Heart left ventricle (tissue), 16 donors: Measurements from ENCODE around the gene FGFRL1. TPM values are rescaled to one million over a fixed set of nuclear protein-coding genes. Genes with fewer than 3 reads are reported as not detected.

Experiments
- ATAC-seq, 4 donors: fragments of 200-7000 bp; cut with Tn5 transposase; one replicate each; pipeline ENCODE4 v1.9.1; 2020 to 2022; ENCODE audit warnings: moderate library complexity in 4 of 4, mild to moderate bottlenecking in 3 of 4, moderate number of reproducible peaks in 1 of 4
- DNase-seq, 5 donors: peaks; one replicate each; pipeline ENCODE4 v3.0.0-alpha.2; 2020
- H3K27ac ChIP-seq, 12 donors: fragments of 200-600 bp; sonication (generic) in 4 of 12; one replicate each; pipeline versions ENCODE4 v1.5.0 to v1.8.0; 2016 to 2022; ENCODE audit warnings: mild to moderate bottlenecking in 2 of 12
- H3K27me3 ChIP-seq, 9 donors: fragments of 200-600 bp; sonication (generic) in 2 of 9; one replicate each; pipeline versions ENCODE4 v1.5.1 to v1.8.0; 2016 to 2022; ENCODE audit warnings: mild to moderate bottlenecking in 3 of 9
- H3K36me3 ChIP-seq, 9 donors: fragments of 200-600 bp; sonication (generic) in 2 of 9; one replicate each; pipeline versions ENCODE4 v1.5.0 to v1.8.0; 2018 to 2022; ENCODE audit warnings: mild to moderate bottlenecking in 2 of 9
- H3K4me1 ChIP-seq, 12 donors: fragments of 200-600 bp; sonication (generic) in 4 of 12; one replicate each; pipeline versions ENCODE4 v1.5.0 to v1.8.0; 2016 to 2022; ENCODE audit warnings: mild to moderate bottlenecking in 3 of 12
- H3K4me3 ChIP-seq, 12 donors: fragments of 200-600 bp; sonication (generic) in 4 of 12; one replicate each; pipeline versions ENCODE4 v1.5.0 to v1.8.0; 2017 to 2022; ENCODE audit warnings: mild to moderate bottlenecking in 9 of 12, moderate library complexity in 4 of 12
- H3K9me3 ChIP-seq, 12 donors: fragments of 200-600 bp; sonication (generic) in 4 of 12; one replicate each; pipeline versions ENCODE4 v1.5.0 to v1.8.0; 2016 to 2022; ENCODE audit warnings: mild to moderate bottlenecking in 1 of 12
- POLR2A ChIP-seq, 2 donors: fragments of 450-650 bp; IDR thresholded peaks; one replicate each; pipeline ENCODE4 v1.6.1; 2017; ENCODE audit warnings: antibody characterized with exemption in 2 of 2, mild to moderate bottlenecking in 2 of 2, moderate library complexity in 2 of 2
- WGBS, 4 donors: extraction: QIAGEN DNeasy Blood & Tissue Kit in 2 of 4; methylation state at CpG; one replicate each; pipeline versions ENCODE4 v1.1.5 to v1.1.7; 2013 to 2018; 5-methylcytosine and 5-hydroxymethylcytosine counted together
- intact Hi-C, 10 donors: fragments of 100-400 bp; cut with DNase I; formaldehyde crosslinking; loops; one replicate each; pipeline versions ENCODE4 v1.11.1 to v1.14.2; 2022
- polyA plus RNA-seq, 2 donors: library from polyadenylated mRNA; stranded (reverse); fragments of 200-250 nt; gene quantifications; one replicate each; pipeline ENCODE4 v1.2.3, GENCODE V29; 2013
- total RNA-seq, 9 donors: library from RNA; depleted of rRNA in 2 of 9; stranded (reverse); fragments of >200 nt in 2 of 9; fragmentation: NEBNext Ultra II Directional in 3 of 9; extraction: Animal tissue kit (Norgen Biotek cat#: 25700) in 3 of 9; gene quantifications; one replicate each; pipeline versions ENCODE4 v1.1.0 to v1.2.4, GENCODE V29; 2016 to 2023
- TF ChIP-seq, protein P1 (sequence below), 12 donors: fragments of 200-600 bp; sonication (generic) in 4 of 12; IDR thresholded peaks; one replicate each; pipeline versions ENCODE4 v1.5.0 to v1.8.0; 2018 to 2022; ENCODE audit warnings: antibody characterized with exemption in 12 of 12, mild to moderate bottlenecking in 5 of 12
- donor health status: ischemic (EF 13 %, LVEDD 7.1; RV severe dilation, severe dysfunction).
- donor health status: healthy with polysubstance abuse.
- donor health status: DM: no; HTN: yes; CAD: no.
- donor health status: DM: no; HTN: no; CAD: no.
- donor health status: ischemic (EF 25% LVEDD 6.9; RV normal size, moderate dysfunction).
- donor health status: ischemic (EF 25% LVEDD 5.7; RV mildly dilated, moderate dysfunction).
- donor health status: healthy.
- donor health status: DM: yes; HTN: yes; CAD: no.
- donor health status: ischemic (EF 35%, LVEDD 5.7; RV mildly dilated, moderate dysfunction).
- donor health status: nonischemic (EF 11% LVEDD 7.7; RV severe dilation, severe dysfunction).
- donor health status: DM: yes; HTN: yes; CAD: no.
- donor health status: PGD.
- donor health status: ischemic (EF 29% LVEDD 5.4; RV normal size, mild dysfunction).
- donor health status: nonischemic (EF 23%, LVEDD 6.1; RV moderate dilation, normal function).

The FGFRL1 gene
- total and polyA plus RNA-seq, 11 donors: 23.6 to 90.7 (median 30.6) TPM

DNA sequence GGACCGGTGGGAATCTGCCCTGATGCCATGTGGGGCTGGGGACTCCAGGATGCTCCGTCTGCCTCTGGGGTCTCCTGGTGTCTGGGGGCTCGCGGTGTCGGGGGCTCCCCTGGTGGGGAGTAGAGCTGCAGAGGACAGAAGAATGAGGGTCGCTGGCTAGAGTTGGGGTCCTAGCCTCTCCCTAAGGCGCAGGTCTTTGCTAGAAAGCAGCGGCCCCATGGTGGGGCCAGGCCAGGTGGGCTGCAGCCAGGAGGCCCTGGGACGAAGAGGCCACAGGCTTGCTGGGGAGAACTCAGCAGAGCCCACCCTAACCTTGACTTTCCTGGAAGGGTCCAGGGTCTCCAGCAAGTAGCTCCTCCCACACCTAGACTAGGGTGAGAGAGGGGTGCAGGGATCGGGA is 21.4 kb downstream of the FGFRL1 start:
- DNase-seq: no peak
- no peak overlapping the region for H3K4me3 ChIP-seq
- H3K4me1 ChIP-seq: peaks cover 0 to 15% (median 1%) of the 10 kb centered on the region in 12 donors
- no peak for ATAC-seq
- H3K9me3 ChIP-seq: no peaks in the 10 kb centered on the region
- H3K36me3 ChIP-seq: no peaks in the 10 kb centered on the region
- 79 to 88% (median 87%) methylated on average over 9 to 10 of the region's 10 CpGs for WGBS, 4 donors
- intact Hi-C loops: no loop called here
- TF ChIP-seq POLR2A (IDR thresholded peaks at IDR 0.05): no peak
- TF ChIP-seq, protein P1, sequence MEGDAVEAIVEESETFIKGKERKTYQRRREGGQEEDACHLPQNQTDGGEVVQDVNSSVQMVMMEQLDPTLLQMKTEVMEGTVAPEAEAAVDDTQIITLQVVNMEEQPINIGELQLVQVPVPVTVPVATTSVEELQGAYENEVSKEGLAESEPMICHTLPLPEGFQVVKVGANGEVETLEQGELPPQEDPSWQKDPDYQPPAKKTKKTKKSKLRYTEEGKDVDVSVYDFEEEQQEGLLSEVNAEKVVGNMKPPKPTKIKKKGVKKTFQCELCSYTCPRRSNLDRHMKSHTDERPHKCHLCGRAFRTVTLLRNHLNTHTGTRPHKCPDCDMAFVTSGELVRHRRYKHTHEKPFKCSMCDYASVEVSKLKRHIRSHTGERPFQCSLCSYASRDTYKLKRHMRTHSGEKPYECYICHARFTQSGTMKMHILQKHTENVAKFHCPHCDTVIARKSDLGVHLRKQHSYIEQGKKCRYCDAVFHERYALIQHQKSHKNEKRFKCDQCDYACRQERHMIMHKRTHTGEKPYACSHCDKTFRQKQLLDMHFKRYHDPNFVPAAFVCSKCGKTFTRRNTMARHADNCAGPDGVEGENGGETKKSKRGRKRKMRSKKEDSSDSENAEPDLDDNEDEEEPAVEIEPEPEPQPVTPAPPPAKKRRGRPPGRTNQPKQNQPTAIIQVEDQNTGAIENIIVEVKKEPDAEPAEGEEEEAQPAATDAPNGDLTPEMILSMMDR (IDR thresholded peaks at IDR 0.05): no peak
- no peak overlapping the region for H3K27ac ChIP-seq
- peaks cover 0 to 53% (median 4%) of the 10 kb centered on the region in 9 donors for H3K27me3 ChIP-seq

- peak overlapping the region in 7 of 12 donors; percentile 6 to 38 (median 19) for H3K4me3 ChIP-seq
- DNase-seq (peak in 4 of 5 donors; percentile 57 to 81 (median 70)), ATAC-seq (peak in 3 of 4 donors; percentile 14 to 61 (median 29))
- H3K27me3 ChIP-seq: peaks cover 0 to 50% (median 4%) of the 10 kb centered on the region in 9 donors
- peaks cover 0 to 14% (median 1%) of the 10 kb centered on the region in 12 donors for H3K4me1 ChIP-seq
- 50 to 70% (median 58%) methylated on average over 21 to 35 of the region's 35 CpGs for WGBS, 4 donors
- no peaks in the 10 kb centered on the region for H3K9me3 ChIP-seq
- intact Hi-C loops: no loop called here
- TF ChIP-seq, protein P1 (IDR thresholded peaks at IDR 0.05): no peak
- TF ChIP-seq POLR2A (IDR thresholded peaks at IDR 0.05): no peak
- no peaks in the 10 kb centered on the region for H3K36me3 ChIP-seq
- H3K27ac ChIP-seq: peak overlapping the region in 6 of 12 donors; percentile 4 to 47 (median 36)
Observed at GRCh38 chr4:1033840-1034551, 22.6 kb downstream of the FGFRL1 start.

DNA sequence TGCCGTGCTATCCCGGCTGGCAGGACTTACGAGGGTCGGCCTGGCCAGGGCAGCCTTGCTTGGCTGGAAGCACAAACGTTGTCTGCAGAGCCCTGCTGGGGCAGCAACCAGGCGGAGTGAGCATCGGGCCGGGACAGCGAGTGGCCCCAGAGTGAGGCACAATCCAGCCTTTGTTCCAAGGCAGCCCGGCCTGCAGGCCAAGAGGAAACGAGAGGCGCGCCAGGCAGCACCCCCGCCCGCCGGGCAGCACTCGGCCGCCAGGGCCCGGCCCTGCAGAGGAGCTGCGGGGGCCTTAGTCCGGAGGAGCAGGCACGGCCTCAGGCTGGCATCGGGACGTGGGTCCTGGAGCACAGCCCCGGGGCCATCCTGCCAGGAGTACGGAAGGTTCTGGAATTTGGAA is 24.1 kb downstream of the FGFRL1 start:
- H3K36me3 ChIP-seq: no peaks in the 10 kb centered on the region
- DNase-seq: peak in 3 of 5 donors; percentile 43 to 71 (median 56)
- no peaks in the 10 kb centered on the region for H3K9me3 ChIP-seq
- H3K27ac ChIP-seq: peak overlapping the region in 1 of 12 donors; percentile 30
- TF ChIP-seq POLR2A (IDR thresholded peaks at IDR 0.05): no peak
- TF ChIP-seq, protein P1 (IDR thresholded peaks at IDR 0.05): no peak
- H3K4me1 ChIP-seq: peaks cover 0 to 22% (median 0%) of the 10 kb centered on the region in 12 donors
- H3K4me3 ChIP-seq: no peak overlapping the region
- 64 to 70% (median 68%) methylated on average over 19 to 26 of the region's 26 CpGs for WGBS, 4 donors
- peak in 2 of 4 donors; percentile 30 to 54 for ATAC-seq
- intact Hi-C loops: no loop called here
- H3K27me3 ChIP-seq: peaks cover 0 to 35% (median 3%) of the 10 kb centered on the region in 9 donors

DNA sequence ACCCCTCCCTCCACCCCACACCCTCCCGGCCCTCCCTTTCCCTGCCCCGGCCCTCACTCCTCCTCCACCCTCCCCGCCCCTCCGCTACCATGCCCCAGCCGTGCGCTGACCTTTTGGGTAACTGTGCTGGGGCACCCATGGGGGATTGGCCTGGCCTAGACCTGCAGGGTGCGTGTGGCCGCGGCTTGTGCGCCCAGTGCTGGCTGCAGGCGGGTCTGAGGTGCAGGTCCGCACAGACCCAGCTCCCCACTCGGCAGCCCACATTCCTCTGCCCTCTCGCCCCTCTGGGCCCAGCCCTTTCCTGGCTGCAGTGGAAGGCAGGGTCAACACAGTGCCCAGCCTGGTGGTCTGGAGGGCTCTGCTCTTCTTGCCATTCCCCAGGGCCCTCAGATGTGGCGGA is 24.7 kb downstream of the FGFRL1 start:
- Histone ChIP-seq H3K4me3 (no peak overlapping the region), H3K27ac (peak overlapping the region in 1 of 12 donors; percentile 30), H3K9me3 (no peaks in the 10 kb centered on the region), H3K36me3 (no peaks in the 10 kb centered on the region), H3K27me3 (peaks cover 0 to 39% (median 3%) of the 10 kb centered on the region in 9 donors), H3K4me1 (peaks cover 0 to 24% (median 0%) of the 10 kb centered on the region in 12 donors)
- ATAC-seq (no peak), DNase-seq (no peak)
- WGBS, 4 donors: 86 to 98% (median 88%) methylated on average over 9 to 15 of the region's 15 CpGs
- TF ChIP-seq, protein P1 (IDR thresholded peaks at IDR 0.05): no peak
- no peak for TF ChIP-seq POLR2A (IDR thresholded peaks at IDR 0.05)
- intact Hi-C loops: no loop called here
